NCI-H146 treated with DMSO at 0.1 percent for 48 hours (cell line): ENCODE data around the gene ITPKA.
"Not testable (repeated sequence)": the region's sequence is repeated elsewhere in the genome, so short reads cannot be mapped to it uniquely, and the experiment has no call there.

Source experiments
- DNase-seq: peaks from one replicate; lab custom pipeline; 2025; ENCODE audit not compliant: unreplicated experiment; lab: John Stamatoyannopoulos, UW

Gene ITPKA

DNA sequence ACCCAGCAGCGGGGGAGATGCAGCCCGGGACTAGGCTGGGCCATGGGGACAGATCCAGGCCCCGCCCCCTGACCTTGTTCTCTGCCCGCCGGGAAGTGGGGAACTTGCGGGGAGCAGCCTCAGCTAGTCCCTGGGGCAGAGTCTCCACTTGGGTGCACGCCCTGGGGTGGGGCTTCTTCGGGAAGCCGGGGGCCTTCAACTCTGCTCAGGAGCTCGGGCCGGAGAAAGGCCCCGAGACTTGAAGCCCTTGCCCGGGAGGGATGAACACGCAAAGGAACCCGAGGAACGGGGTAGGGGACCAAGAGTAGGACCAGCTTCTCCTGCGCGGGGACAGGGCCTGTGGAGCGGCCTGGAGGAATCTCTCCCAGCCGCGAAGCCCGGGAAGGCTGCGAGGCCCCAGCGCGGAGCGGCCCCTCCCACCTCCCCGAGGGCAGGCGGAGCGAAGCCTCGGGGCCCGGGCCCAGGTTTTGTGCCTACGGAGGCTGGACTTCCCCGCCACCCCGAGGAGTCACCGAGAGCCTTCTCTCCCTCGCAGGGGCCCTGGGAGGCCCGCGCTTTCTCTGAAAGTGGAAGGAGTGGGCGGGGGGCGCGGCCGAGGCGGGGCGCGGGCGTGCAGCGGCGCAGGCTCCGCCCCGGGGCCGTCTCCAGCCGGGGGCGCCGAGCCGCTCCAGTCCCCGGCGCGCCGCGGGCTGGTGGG lies at the start of gene ITPKA:
Gene ITPKA (plus strand): TSS at position 670 of the 697 bp plus-strand sequence. CDS start 54 bp downstream, outside the sequence.
- peak; percentile 45 for DNase-seq

DNA sequence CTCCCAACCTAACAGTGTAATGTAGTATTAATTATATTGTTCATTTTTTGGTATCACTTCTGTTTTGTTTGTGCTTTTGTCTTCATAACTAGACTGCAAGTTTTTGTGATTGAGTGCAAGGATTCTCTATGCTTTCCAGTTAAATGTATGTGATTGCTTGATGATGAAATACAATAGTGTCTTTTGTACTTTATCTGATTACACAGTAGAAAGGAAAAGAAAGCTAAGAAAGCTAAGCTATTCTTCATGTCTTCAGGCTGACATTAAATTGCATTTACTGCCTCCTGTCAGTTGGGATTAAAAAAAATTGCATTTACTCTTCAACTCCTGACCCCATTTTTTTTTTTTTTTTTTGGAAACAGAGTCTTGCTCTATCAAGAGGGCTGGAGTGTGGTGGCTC lies 48.3 kb upstream of the ITPKA start:
- DNase-seq: no peak

DNA sequence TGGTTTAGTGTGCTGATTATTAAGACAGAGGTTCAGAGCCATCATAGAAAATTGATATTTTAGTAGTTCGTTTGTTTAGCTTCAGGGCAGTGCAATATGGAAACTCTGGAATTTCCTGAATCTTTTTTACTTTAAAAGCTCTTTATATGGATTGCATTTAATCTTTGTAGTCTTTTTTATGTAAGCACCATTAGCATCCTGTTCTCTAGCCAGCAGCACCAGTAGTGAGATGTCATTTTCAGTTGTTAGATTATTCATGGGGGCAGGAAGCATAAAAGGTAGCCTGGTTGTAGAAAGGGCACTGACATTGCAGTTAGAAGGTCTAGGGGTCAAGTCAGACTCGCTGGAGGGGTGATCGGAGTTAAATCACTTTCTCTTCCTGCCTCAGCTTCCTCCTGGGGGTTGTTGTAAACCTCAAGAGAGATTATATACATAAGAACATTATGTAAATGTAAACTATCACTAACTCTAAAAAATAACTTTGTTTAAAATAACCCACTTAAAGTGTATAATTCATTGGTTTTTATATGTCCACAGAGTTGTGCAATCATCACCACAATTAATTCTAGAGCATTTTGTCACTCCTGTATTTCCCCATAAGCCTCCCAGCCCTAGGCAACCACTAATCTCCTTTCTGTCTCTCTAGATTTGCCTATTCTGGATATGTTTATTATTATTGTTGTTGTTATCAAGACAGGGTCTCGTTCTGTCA lies 31.4 kb upstream of the ITPKA start:
- no peak for DNase-seq

DNA sequence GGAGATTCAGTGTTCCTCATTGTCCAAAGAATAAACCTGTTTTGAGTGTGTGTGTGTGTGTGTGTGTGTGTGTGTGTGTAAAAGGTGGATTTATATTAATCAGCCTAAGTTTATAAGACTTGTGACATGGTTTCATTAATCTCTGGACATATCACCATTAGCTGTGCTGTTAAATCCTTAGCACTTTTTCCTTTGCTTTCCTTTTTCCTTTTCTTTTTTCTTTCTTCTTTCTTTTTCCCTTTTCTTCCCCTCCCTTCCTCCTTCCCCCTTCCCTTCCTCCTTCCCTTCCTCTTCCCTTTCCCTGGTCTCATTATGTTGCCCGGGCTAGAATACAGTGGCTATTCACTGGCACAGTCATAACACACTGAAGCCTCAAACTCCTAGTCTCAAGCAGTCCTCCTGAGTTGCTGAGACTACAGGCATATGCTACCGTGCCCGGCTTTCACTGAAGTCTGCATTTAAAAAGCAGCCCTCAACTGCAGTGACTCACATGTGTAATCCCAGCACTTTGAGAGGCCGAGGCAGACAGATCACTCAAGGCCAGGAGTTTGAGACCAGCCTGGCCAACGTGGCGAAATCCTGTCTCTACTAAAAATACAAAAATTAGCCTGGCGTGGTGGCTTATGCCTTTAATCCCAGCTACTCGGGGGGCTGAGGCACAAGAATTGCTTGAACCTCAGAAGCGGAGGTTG lies 28.6 kb upstream of the ITPKA start:
- no peak for DNase-seq

DNA sequence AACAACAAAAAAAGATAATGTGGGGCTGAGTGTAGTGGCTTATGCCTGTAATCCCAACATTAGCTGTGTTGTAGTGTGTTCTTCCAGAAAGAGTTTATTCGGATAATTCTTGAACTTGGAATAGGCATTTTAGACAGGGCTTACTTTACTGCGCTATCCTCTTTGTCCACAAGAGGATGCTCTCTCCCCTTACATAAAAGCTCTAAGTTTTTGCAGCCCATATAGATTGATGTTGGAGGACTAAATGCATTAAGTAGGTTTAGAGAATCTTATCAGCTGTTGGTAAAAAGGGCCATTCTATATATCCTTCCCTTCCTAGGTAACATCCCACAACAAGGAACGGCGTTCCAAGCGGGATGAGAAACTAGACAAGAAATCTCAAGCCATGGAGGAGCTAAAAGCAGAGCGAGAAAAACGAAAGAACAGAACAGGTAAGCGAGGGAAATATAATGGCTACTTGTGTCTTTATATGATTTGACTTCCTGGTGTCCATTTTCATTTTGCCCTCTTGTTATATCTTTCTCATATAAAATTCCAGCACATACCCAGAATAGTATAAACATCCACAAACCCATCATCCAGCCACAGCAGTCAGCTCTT lies 27.8 kb upstream of the ITPKA start:
- peak; percentile 2 for DNase-seq

DNA sequence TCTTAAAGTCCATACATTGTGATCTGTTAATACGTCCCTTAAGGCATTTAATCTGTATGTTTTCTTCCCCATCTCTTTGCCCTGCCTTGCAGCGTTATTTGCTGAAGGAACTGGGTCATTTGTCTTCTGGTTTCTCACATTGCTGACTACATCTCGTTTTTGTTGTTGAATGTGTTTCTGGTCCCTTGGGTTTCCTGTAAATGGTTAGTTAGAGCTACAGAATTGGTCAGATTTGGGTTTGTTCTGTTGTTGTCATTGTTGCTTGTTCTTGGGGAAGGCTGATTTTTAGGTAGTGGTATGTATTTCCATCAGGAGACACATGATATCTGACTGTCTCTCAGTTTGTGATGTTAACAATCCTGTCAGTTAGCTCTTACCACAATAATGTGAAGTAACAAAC lies 27.0 kb upstream of the ITPKA start:
- no peak for DNase-seq

DNA sequence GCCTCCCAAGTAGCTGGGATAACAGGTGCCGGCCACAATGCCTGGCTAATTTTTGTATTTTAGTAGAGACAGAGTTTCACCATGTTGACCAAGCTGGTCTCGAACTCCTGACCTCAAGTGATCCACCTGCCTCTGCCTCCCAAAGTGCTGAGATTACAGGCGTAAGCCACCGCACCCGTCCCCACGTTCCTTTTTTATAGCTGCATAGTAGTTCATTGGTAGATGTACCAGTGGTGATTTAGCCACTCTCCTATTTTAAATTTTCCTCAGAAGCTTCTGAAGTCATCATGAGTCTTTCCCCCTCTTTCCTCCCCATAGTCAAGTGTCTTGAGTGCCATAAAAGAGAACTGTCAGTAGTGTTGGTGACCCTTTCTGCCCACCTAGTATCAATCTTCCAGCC lies 24.0 kb upstream of the ITPKA start:
- not testable (repeated sequence) for DNase-seq

DNA sequence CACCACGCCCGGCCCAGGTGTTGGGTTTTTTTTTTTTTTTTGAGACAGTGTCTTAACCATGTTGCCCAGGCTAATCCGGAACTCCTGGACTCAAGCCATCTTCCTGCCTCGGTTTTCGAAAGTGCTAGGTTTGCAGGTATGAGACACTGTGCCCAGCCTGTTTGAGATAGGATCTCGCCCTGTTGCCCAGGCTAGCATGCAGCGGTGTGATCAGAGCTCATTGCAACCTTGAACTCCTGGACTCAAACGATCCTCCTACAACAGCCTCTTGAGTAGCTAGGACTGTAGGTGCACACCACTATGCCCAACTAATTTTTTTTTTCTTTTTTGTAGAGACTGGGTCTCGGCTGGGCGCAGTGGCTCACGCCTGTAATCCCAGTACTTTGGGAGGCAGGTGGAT lies 20.3 kb upstream of the ITPKA start:
- DNase-seq: no peak

DNA sequence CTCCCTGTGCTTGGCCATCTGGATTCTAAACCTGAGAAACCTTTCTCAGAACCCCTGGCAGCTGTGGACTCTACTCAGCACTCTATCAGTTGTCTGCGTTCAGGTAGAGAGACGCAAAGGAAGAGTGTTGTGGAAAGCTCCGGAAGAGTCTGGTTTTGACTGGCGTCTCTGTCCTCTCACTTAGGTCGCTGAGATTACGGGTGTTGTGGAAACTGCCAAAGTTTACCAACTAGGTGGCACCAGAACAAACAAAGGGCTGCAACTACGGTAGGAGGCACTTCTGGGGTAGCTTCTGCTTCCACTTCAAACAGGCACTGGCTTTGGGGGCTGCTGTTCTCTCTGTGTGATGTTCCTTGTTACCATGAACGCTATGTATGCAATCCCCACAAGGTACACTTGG lies 19.2 kb upstream of the ITPKA start:
- DNase-seq: no peak

DNA sequence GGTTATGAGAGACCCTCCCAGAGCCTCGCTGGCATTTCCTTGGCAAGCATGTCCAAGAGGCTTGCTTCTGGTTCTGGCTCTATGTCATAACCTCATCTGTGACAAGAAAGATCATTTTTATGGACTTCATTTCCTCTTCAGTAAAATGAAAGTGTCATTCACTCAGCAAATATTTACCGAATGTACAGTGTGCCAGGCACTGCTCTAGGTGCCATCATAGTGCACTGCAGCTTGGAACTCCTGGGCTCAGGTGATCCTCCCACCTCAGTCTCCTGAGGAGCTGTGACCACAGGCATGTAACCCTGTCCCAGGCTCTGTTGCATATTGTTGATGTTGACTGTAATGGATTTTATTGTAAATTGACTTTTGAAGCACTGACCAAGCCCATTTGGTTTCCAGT lies 18.7 kb upstream of the ITPKA start:
- DNase-seq: no peak

DNA sequence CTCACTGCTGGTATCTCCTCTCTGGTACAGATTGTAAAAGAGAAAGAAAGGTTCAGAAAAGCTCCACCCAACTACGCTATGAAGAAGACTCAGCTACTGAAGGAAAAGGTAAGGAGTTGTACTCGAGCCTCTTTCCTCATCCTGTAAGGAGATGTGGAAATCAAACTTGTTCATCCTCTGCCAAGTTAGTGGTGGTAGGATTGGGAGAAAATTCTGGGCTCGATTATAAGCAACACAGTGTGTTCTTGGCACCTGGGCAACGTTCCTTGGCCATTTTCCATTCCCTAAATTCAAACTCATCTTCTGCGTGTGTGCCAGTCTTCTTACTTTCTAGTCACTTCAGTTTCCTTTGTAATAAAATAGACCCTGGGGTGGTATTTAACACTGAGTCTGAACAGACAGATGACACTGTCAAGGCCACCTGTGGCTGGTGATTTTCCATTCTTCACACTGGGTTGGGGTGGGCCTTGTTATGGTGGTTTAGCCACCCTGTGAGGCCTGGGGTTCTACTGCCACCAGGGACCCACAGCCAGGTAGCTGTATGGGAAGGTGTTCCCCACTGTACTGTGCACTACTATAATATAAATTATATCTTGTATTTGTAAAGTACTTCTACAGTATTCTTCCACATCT lies 17.1 kb upstream of the ITPKA start:
- no peak for DNase-seq

DNA sequence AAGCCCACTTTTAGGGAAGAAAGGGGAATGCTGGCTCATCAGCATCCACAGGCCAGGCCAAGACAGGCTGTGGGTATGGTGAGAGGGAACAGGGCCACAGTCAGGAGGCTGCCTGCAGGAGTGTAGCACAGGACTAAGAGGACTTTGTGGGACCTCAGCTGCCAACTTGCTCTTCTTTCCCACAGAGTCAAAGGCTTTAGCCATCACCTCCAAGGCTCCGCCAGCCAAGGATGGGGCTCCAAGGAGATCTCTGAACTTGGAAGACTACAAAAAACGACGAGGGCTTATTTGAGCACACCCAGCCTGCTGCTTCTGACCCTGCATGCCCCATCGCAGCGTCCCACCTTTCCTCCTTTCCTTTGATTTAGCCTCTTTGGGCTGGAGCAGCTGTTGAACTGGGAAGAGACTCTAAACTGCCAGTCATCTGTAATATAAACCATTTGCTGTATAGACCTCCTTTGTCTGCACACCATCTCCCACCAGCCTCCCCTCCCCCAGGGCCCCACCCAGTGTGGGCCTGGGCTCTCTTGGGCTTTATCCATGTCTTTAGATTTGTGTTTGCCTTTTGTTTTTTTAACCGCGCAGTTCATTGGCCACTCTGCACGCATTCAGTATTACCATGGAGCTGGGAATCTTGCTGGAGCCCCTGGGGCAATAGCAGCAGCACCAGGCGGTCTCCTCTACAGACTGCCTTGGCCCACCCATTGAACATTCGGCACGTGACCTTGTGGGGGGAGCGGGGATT lies 13.1 kb upstream of the ITPKA start:
- DNase-seq: no peak

DNA sequence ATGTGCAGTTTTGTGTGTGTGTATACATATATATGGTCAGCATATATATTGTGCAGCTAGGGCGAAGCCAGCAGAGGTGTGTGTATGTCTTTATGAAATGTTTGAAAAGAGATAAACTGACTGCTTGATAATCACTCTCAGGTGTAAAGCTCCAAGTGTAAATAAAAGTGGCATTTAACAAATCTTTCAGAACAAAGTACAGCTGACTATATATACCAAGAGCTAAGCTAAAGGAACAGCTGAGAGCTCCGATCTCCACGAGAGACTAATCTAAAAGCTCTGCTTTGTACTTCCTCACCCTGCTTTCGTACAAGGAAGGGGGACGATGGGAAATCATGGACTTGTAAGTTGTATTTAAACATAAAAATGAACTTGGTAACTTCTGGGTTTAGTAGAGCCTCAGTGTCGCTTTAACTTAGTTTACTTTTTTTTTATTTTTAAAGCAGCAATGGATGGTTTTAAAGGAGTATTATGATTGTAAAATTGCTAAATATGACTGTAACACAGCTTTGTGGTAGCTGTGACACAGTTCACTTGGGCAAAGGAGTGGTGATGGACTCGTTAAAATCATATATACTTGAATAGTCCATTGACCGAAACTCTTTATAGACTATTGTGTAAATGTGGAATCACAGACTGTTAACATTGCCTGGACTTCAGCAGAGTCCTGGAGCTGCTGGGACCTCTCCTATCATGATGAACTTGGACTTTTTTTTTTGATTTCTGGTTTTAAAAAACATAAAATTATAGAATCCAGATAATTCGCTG lies 11.4 kb upstream of the ITPKA start:
- DNase-seq: no peak

DNA sequence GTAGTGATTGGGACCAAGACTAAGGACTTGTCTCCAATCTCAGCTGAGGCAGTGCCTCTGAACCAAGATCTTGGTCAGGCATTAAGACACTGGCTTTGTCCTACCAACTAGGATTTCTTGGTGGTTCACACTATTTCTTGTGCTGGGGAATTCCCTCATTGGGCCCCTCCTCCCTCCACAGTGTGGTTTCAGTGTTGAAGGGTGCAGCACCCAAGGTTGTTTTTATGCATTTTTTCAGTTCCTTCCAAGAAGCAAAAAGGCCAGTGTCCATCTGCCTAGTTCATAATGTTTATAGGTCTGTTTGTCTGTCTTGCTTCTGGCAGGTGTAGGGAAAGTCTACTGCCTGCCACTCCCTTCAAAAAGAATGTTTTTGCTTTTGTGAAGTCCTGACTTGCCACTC lies 10.6 kb upstream of the ITPKA start:
- no peak for DNase-seq

DNA sequence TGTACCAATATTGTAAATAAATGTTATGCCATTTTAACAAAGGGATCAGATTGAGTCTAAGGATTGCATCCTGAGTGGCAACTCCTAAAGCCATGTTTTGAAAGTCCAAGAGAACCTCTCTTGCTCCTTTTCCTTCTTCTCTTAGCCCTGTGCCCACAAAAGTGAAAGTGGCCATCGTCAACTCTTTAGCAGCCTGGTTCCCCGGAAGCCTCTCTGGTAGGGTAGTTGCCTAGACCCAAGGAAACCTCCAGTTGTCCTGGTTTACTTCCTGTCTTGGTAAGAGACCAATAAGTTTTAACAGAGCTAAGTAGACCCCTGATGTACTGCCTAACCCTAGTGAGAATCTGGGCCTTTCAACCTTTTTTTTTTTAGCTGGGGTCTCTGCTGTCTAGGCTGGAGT lies 10.2 kb upstream of the ITPKA start:
- DNase-seq: no peak

DNA sequence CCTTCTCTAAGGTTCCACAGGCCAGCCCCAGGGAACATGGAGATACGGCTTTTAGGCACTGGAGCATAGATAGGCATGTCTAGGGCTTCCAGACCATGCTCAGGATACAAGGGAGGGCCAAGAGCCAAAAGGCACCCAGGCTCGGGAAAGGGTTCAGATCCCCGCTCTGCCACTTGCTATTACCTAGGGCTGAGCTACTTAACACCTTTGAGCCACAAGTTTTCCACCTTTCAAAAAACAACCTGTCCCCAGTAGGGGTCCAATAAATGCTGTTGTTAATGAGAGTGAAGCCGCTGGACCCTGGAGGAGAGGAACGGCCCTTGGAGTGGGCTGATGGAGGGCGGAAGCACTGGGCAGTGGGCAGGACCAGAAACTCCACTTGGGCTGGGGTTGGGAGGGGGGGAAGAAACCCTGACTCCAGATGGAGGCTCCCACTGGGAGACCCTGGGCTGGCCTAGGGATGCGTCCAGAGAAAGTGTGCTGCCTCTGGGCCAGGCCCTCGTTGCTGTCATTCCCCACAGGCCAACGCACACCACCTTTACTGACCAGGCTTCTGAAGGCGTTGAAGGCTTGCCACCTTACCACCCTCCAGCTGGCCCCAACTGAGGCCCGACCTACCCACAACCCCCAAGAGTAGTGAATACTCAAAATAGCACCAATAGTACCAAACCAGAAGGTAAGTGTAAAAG lies 8.6 kb upstream of the ITPKA start:
- no peak for DNase-seq

DNA sequence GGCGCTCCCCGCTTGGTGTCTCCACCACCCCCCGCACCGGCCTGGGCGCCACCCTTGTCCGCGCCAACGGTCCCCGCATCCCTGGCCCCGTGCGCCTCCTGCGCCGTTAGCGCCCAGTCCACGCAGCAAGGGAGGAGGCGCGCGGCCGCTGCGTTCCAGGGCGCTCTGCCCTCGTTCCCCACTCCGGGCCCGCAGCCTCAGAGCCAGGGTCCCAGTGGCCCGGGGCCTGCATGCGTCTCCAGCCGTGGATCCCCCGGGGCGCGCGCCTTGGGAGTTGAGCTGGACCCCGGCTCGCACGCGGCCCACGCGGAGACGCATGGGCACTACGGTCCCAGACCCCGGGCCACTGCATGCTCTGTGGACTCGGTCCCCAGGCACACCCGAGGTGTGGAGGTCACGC lies 7.4 kb upstream of the ITPKA start:
- DNase-seq: no peak

DNA sequence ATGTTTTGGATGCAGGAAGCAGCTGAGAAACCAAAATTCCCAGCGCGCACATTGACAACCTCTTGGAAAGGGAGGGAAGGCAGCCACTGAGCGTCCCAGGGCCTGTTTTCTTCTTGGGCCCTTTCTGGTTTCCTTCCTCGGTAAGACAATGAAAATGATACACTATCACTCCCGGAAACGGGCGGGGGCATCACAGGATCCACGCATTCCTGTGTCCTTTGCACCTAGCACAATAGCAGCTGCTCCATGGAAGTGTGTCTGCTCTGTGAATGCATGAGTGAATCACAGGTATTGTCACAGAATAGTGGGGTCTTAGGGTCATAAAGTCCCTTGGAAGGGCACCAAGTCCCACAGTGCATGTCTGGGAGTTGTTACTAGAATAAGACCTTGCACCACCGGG lies 6.3 kb upstream of the ITPKA start:
- no peak for DNase-seq

DNA sequence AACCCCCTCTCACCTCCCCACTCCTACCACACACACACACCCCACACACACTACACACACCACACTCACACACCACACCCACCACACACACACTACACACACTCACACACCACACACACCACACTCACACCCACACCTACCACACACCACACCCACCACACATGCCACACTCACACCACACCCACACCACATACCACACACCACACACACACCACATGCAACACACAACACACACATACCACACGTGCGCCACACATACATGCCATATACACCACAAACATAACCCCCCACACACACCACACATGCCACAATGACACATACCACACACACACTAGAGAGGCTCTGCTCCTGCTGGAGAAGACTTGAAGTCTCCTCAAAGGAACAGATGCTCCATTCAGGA lies 5.9 kb upstream of the ITPKA start:
- no peak for DNase-seq
